ENCODE results near the gene NADK.

DNA sequence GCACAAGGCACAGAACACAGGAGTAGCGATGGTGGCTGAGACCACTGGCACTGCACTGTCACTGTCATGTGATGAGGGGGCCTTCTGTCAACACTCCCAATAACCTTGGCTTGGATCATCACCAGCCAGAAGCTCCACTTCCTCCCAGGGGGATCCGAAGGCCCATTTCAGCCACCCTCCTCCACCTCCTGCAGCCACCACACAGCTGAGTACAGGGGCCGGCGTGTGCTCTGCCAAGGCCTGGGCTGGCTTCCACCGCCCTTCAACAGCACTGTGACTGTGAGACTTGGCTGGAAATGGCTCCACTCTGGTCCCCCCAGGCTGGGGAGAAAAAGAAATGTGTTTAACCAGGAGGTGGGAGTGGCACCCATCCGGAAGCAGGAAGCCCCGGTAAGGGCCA, 9.9 kb upstream of the NADK start:
- TF ChIP-seq, protein P1, sequence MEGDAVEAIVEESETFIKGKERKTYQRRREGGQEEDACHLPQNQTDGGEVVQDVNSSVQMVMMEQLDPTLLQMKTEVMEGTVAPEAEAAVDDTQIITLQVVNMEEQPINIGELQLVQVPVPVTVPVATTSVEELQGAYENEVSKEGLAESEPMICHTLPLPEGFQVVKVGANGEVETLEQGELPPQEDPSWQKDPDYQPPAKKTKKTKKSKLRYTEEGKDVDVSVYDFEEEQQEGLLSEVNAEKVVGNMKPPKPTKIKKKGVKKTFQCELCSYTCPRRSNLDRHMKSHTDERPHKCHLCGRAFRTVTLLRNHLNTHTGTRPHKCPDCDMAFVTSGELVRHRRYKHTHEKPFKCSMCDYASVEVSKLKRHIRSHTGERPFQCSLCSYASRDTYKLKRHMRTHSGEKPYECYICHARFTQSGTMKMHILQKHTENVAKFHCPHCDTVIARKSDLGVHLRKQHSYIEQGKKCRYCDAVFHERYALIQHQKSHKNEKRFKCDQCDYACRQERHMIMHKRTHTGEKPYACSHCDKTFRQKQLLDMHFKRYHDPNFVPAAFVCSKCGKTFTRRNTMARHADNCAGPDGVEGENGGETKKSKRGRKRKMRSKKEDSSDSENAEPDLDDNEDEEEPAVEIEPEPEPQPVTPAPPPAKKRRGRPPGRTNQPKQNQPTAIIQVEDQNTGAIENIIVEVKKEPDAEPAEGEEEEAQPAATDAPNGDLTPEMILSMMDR (IDR thresholded peaks at IDR 0.05): no peak
- TF ChIP-seq POLR2A (IDR thresholded peaks at IDR 0.05) (no peak), POLR2AphosphoS5 (IDR thresholded peaks at IDR 0.05) (no peak)

Data from prostate gland (tissue), 2 donors.